Choroid plexus epithelial cell (primary cell): Measurements from ENCODE around the gene ROPN1B.
"Not testable (repeated sequence)": the region's sequence is repeated elsewhere in the genome, so short reads cannot be mapped to it uniquely, and the experiment has no call there.

Source experiments
- DNase-seq: peaks from one replicate; pipeline ENCODE4 v3.0.0-alpha.2; 2010; ENCODE audit warnings: low read depth
- H3K4me3 ChIP-seq: 2 replicates; pipeline ENCODE4 v1.5.1; 2011; ENCODE audit warnings: low read depth, mild to moderate bottlenecking, control low read depth, low read length, moderate library complexity
- CTCF ChIP-seq: conservative IDR thresholded peaks from 2 replicates; pipeline ENCODE4 v1.5.1; 2011; ENCODE audit warnings: low read depth, mild to moderate bottlenecking, control low read depth, inconsistent platforms, low read length, moderate library complexity

Gene ROPN1B

DNA sequence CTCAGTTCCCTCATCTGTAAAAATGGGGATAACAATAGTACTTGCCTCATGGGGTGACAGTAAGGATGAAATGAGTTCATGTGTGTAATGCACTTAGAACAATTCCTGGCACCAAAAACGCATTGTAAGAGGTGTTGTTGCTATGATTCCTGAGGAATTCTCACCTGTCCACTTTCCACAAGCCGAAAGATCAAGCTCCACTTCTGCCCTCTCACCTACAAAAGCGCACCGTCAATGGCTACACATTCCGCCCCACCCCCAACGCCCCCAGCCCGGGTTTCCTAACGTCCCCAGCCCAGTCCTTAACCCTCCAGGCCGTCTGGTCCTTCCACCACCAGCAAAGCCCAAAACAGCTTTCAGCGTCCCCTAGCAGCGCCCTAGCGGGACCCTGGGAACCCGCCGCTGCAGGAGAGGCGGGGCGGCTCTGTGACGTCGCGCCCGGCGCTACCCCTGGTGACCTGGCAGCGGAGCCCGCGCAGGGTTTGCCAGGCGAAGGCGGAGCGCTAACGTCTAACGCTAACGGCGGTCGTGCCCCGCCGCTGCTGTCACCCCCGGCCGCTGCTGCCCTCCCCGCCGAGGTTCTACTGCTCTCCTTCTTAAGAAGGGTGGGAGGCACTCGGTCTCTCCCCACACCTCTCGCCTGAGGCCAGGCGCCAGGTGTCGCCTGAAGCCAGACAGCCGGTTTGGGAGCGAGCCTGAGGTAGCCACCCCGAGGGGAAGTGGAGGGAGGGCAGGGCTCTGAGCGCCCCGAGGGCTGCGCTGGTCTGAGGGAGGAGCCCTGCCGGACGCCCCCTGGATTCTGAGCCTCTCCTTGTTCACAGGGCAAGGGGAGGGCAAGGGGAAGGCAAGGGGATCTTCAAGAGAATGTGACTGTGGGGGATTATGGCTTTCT lies at the start of gene ROPN1B:
TSS of gene ROPN1B (plus strand) at position 478 of the 892 bp plus-strand sequence. CDS start 2,877 bp downstream, outside the sequence.
- DNase-seq, H3K4me3 ChIP-seq: not testable (repeated sequence)

DNA sequence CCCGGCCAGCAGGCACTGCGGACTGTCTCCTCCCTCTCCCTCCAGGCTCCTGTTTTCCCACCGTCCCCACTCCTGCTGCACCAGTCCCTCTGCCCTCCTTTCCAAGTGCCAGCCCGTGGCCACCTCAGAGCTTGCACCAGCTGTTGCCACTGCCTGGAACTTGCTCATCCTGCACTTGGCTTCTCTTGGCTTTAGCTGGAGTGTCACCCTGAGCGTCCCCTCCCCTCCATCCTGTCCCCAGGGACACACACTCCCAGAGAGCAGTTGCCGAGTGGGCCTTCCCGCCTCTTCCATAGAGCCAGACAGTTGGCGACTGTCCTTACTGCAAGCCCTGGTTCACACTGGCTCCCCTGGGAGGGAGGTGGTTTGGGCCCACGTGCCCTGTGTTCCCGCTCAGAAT lies 48.8 kb upstream of the ROPN1B start:
- H3K4me3 ChIP-seq, DNase-seq: not testable (repeated sequence)

DNA sequence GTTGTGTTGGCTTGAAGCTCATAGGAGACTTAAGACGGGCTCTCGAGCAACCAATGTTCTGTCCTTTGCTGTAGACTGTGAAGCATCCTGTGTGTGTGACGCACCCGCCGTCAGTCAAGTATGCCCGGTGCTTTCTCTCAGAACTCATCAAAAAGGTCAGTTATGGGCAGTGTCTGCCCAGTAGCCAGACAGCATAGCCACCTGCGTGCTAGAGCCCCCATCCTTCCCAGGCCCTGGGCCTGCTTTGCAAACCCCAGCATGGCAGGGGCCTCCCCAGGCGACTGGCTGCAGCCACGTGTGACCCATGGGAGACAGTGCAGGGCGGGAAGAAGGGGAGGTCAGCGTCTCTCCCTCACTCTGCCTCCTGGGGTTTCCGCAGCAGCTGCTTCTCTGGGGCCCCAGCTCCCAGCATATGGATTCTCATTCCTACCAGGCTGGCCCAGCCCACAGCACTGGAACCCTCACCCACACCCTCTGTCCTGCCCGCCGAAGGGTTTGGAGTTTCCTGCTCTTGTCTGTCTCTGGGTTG lies 48.2 kb upstream of the ROPN1B start:
- H3K4me3 ChIP-seq, DNase-seq: not testable (repeated sequence)

DNA sequence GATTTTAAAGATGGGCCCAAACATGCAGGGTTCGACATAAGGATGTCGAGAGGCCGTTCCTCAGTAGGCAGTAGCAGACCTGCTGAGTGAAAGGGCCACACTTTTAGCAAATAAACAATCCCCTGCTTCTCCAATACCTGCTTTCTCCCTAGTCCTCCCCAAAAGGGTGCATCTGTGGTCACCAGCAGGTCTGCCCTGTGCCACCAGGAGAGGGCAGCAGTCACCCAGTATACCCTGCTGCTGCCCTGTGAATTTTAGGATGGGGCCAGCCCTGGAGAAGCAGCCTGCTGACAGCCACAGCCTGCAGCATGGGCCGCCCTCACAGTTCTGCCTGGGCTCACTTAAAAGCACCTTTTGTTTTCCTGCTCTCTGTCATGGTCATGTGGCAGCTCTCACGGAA lies 47.3 kb upstream of the ROPN1B start:
- DNase-seq: peak; percentile 57
- TF ChIP-seq CTCF: peak; percentile 55
- H3K4me3 ChIP-seq: not testable (repeated sequence)

GRCh38 chr3:125923324-125924115 lies 45.5 kb upstream of the ROPN1B start:
- not testable (repeated sequence) for H3K4me3 ChIP-seq

GRCh38 chr3:125924276-125924675 lies 44.7 kb upstream of the ROPN1B start:
- DNase-seq, H3K4me3 ChIP-seq: not testable (repeated sequence)

More at GRCh38 chr3:125923324-125924115, 45.5 kb upstream of the ROPN1B start:
- peak; percentile 35 for DNase-seq

- not testable (repeated sequence) for DNase-seq, H3K4me3 ChIP-seq
These were observed 43.3 kb upstream of the ROPN1B start for GRCh38 chr3:125925727-125926126.

- peak; percentile 53 for DNase-seq
- not testable (repeated sequence) for H3K4me3 ChIP-seq
- TF ChIP-seq CTCF: peak; percentile 56
These were observed 40.0 kb upstream of the ROPN1B start for GRCh38 chr3:125928771-125929545.

- H3K4me3 ChIP-seq, DNase-seq: not testable (repeated sequence)
These were observed 39.2 kb upstream of the ROPN1B start for GRCh38 chr3:125929765-125930164.

GRCh38 chr3:125931355-125931880 lies 37.6 kb upstream of the ROPN1B start:
- H3K4me3 ChIP-seq, DNase-seq: not testable (repeated sequence)

- DNase-seq: peak; percentile 59
- not testable (repeated sequence) for H3K4me3 ChIP-seq
These were observed 35.4 kb upstream of the ROPN1B start for GRCh38 chr3:125933397-125934173.

- DNase-seq: peak; percentile 83
- peak overlapping the region; percentile 20 for H3K4me3 ChIP-seq
These were observed 33.6 kb upstream of the ROPN1B start for GRCh38 chr3:125935252-125935874.
